Islet precursor cell (in vitro differentiated cells): Measurements from ENCODE around the gene CASKIN1.

Experiments
- DNase-seq: peaks from one replicate; pipeline ENCODE4 v3.0.0-alpha.2; 2018

Gene CASKIN1

GRCh38 chr16:2190659-2191445, 5.6 kb downstream of the CASKIN1 start:
- no peak for DNase-seq

DNA sequence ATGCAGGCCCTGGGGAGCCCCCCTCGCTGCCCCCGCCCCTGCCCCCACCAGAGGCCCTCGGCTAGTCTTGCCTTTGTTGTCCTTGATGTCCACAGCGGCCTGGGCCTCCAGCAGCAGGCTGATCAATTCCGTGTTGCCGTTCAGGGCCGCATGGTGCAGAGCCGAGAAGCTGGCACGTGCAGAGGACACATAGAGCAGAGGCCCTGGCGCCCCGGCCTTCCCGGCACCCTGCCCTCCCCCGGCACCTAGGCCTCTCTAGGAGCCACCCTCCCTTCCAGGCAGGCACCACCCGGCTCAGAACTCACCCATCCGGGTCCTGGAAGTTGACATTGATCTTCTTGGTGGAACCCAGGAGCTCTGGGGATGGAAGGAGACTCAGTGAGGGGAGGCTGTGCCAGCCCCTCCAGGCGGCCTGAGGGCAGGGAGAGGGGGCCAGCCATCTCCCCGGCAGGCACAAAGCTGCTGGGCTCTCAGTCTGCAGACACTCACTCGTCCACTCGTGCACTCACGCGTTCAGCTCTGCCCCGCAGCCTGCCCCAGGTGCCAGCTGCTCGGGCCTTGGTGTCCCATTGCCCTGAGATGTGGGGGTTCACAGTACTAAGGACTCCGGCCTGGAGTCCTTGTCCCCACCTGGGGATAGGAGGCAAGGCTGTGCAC, 6.3 kb downstream of the CASKIN1 start:
- no peak for DNase-seq

DNA sequence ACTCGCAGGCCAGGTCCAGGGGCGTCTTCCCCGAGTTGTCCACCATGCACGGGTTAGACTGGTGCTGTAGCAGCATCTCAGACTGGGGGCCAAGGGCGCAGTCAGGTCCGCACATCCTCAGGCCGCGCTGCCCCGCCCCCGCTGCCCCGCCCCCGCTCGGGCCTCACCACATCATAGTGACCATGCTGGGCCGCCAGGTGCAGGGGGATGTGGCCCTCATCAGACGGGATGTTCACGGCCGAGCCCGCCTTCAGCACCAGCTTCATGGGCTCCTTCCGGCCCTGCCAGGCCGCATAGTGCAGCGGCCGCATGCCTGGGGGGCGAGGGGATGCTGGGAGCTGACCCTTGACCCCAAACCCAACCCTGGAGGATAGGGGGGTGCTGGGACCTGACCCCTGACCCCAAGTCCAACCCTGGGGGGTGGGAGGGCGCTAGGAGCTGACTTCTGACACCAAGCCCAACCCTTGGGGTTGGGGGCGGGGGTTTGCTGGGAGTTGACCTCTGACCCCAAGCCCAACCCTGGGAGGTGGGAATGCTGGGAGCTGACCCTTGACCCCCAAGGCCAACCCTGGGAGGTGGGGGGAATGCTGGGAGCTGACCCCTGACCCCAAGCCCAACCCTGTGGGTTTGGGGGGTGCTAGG, 7.0 kb downstream of the CASKIN1 start:
- DNase-seq, result no peak

DNA sequence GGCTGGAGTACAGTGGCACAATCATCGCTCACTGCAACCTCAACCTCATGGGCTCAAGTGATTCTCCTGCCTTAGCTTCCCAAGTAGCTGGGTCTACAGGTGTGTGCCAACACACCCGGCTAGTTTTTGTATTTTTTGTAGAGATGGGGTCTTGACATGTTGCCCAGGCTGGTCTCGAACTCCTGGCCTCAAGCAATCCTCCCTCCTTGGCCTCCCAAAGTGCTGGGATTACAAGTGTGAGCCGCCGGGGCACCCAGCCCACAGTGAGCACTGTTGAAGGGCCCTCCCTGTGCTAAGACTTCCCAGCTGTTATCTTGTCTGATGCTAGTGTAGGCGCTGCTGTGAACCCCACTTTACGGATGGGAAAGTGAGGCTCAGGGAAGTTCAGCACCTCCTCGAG, 8.0 kb downstream of the CASKIN1 start:
- no peak for DNase-seq

- DNase-seq, result no peak
Measured at GRCh38 chr16:2187212-2187611, 9.2 kb downstream of the CASKIN1 start.

- no peak for DNase-seq
Measured at GRCh38 chr16:2186505-2186904, 9.9 kb downstream of the CASKIN1 start.

DNA sequence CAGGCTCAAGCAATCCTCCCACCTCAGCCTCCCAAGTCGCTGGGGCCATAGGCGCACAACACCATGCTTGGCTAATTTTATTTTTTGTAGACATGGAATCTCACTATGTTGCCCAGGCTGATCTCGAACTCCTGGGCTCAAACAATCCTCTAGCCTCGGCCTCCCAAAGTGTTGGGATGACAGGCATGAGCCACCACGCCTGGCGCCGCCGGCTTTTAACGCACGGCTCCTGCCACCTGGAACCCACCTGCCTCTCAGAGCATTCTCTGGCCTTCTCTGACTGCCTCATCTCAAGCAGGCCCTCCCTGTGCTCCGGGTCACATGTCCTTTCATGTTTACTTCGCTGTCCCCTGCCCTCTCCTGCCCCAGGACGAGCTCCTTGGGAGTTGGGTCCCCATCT, 10.3 kb downstream of the CASKIN1 start:
- no peak for DNase-seq

DNA sequence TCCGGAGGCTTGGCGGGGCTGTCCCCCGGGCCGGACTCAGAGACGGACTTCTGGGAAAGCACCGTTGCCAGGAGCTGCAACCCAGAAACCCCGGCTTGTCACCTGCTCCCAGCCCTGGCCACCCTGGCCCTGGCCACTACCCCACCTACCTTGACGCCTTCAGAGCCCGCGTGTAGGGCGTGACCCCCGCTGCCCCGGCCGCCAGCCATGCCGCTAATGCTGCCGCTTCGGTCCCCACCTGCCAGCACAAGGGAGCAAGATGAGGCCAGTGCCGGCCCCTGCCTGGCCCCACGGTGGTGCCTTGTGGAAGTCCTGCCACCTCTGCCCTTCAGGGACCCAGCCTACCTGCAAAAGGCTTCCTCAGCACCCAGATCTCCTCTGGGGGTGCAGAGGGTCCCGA, 11.4 kb downstream of the CASKIN1 start:
- DNase-seq, result no peak

- no peak for DNase-seq
Measured at GRCh38 chr16:2184346-2184745, 12.1 kb downstream of the CASKIN1 start.

DNA sequence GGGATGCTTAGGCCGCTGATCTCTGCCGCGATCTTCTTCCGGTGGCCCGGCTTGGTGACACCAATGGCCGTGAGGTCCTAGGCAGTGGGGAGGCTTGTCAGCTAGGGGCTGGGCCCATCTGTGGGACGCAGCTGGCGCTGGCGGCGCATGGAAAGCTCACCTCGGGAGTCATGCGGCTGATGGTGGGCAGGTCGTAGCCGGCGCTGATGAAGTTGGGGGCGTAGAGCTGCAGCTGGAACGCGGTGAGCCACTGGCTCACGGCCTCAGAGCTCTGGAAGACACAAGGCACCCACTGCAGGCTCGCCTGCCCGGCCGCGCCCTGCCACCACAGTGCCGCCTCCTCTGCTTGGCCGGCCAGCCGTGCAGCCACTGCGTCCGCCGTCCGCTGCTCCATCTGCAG, 12.7 kb downstream of the CASKIN1 start:
- DNase-seq, result no peak

DNA sequence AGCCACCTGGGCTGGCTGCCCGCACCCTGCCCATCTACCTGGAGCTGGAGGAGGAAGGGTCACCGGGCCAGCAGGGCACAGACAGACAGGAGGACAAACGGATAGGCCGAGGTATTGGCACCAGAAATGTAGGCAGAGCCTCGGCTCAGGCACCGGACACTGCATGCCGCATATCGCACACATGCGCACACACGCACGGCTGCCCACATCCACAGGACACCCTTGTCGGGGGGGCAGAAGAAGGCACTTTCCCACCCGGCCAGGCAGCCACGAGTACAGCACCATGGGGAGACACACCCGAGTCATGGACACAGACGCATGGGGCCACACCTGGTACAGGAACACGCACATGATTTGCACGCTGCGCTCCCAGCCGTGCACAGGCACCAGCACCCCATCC, 14.5 kb downstream of the CASKIN1 start:
- no peak for DNase-seq

DNA sequence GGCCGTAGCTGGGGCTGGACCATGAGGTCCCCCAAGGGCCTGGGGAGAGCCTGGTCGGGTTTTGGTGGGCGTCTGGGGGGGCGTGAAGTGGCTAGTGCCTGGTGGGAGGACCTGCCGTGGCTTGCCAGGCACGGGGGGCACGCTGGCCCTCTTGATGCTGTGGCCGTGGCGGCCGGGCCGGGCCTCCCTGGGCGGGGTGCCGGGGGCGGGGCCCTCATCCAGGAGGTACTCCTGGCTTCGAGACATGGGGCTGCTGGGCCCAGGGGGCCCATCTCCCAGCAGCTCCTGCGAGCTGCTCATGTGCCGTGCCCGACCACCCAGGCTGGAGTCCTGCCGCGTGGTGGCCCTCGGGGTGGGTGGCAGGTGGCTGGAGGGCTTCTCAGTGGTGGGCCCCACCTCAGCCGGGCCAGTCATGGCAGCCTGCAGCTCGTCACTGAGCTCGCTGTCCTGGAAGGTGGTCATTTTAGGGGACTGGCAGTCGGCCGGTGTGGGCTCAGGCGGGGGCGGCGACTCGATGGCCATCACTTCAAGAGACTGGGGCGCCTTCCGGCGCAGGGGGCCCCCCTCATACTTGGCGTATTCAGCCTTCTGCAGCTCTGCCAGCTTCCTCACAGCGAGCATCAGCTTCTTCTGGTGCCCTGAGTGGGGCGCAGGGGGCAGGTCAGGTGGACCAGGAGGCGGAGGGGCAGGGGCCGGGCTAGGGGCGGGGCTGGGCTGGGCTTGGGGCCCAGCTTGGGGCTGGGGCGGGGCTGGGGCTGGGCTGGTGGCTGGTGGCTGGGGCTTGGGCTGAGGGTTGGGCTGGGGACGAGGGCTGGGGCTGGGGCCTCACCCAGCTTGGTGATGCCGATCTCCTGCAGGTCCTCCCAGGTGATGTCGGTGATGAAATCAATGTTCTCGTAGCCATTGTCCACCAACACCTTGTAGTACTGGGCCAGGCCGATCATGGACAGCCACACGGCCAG, 15.2 kb downstream of the CASKIN1 start:
- DNase-seq, result no peak

DNA sequence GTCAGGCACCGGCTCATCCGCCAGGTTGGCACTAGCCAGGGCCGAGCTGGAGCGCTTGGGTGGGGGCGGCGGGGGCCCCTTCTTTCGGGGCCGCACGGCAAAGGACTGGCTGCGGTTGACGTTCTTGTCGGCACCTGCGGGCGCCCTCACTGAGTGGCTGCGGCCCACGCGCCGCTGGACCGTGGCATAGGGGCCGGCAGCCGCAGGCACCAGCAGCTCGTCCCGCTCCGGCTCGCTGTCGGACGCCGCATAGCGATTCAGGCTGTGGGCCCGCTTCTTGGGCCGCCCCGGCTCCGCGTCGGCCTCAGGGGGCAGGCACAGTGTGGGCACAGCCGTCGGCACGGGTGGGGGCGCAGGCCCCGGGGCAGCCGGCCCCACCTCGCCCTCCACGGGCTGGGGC, 15.9 kb downstream of the CASKIN1 start:
- DNase-seq, result no peak

DNA sequence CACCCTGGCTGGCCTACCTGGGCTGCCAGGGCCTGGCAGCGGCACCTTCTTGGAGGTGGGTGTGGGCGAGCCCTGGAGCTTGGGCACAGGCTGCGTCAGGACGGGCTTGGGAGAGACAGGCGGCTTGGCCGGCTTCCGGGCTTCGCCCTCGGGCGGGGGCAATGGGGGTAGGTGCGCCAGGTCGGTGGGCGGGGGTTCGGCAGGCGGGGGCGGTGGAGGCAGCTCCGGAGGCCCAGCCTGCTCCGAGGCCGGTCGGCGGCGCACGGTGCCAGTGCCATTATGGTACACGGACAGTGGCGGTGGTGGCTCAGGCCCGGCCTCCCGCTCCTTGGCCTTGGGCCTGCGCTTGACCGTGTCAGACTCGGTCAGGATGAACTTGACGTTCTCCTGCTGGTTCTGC, 16.8 kb downstream of the CASKIN1 start:
- no peak for DNase-seq

DNA sequence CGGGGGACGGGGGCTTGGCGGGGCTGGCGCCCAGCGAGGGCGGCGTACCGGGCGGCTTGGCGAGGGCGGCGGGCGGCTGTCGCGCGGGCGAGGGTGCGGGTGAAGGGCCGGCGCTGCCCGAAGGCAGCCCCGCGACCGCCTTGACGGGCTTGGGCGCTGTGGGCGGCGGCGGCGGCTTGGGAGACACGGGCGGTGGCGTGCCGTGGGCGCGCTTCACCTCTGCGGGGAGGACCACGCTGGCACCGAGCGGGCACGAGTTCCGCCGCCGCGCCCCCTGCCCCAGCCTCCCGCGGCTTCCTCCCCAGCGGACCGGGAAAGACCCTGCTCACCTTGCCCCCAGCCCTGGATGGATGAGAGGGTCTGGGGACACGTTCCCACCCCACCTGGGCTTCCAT, 17.3 kb downstream of the CASKIN1 start:
- no peak for DNase-seq

- DNase-seq, result peak; percentile 66
Measured at GRCh38 chr16:2178321-2179106, 17.9 kb downstream of the CASKIN1 start.

- no peak for DNase-seq
Measured at GRCh38 chr16:2177561-2177960, 18.8 kb downstream of the CASKIN1 start.

DNA sequence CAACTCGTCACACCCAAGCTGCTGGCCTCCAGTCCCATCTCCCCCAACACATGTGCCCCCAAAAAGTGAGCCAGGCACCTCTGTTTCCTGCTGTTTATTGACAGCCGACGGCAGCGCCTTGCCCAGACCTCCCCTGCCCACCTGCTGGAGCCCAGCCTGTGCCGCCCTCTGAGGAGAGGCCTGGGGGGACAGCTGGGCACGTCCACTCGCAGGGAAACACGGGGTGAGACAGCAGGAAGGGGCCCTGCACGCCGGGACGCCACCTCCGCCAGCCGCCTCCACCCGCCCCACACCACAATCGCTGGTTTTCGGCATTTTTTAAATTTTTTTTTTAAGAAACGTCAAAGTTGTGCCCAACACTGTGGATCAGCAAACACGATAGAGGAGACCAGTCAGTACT, 19.3 kb downstream of the CASKIN1 start:
- DNase-seq, result no peak

- DNase-seq, result no peak
Measured at GRCh38 chr16:2176047-2176446, 20.4 kb downstream of the CASKIN1 start.

DNA sequence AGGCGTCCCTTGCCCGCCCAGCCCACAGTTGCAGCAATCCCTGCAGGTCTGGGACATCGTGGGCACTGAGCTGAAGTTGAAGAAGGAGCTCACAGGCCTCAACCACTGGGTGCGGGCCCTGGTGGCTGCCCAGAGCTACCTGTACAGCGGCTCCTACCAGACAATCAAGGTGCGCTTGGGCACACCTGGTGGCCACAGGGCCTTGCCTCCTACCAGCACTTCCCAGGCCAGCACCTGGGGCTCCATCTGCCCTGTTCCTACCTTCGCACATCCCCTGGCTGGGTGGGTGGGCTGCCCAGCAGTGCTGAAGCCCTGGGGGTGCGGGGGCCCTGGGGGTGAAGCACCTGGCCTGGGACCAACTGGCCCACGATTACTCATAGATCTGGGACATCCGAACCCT, 21.0 kb downstream of the CASKIN1 start:
- no peak for DNase-seq

DNA sequence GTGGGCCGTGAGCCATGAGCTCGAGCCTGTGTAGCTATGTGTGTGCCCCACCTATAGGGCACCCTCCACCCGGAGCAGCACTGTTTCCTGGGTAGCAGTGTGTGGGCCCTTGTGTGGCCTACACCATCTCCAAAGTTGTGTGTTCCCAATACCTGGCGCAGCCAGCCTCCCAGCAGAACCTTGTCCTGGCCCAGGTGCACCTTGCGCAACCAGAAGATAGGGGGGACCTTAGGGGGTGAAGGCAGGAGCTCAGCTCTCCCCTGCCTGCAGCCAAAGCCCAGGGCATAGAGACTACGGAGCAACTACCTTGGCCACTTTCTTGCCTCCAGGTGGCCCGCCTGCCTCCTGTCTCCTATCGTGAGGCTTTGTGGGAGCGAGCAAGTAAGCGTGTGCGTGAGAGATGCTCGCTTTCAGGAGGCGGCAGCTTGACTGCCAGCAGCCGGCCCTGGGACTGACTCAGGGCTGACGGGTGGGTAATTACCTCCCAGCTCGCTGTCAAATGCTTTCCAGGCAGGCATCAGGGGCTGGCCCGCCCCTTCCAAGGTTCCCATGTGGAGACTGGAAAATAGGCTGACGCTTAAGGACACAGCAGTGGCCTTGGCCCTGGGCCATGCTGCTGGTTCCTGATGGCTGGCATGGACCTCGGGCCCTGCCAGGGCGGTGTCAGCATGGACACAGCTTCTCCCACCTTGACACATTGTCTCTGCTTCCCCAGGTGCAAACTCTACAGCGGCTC, 21.8 kb downstream of the CASKIN1 start:
- no peak for DNase-seq

DNA sequence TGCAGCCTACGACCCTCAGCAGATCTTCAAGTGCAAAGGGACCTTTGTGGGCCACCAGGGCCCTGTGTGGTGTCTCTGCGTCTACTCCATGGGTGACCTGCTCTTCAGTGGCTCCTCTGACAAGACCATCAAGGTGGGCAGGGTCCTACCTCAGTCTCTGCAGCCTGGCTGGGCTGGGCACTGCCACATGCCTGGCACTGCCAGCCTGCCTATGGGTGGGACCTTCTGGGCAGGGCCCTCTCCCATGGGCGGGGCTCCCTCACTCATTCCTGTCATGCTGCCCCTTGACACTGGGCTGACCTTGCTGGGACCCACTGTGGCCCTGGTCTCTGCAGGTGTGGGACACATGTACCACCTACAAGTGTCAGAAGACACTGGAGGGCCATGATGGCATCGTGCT, 22.5 kb downstream of the CASKIN1 start:
- DNase-seq, result no peak
